ENCODE measurements around the gene DEAF1. TPM values are rescaled to one million over a fixed set of nuclear protein-coding genes. Genes with fewer than 3 reads are reported as not detected.

DEAF1 gene
- total and polyA plus RNA-seq, 9 of the 15 experiments (the other 6 are each of a cell fraction or from before 2014, with no cell fraction given): 2.0 to 69.1 (median 26.8) TPM

- ChIA-PET POLR2A (interaction anchor here (0.7 to 0.9 kb wide), 2 partner anchors 9 to 11 kb away, joined by 3 to 4 read pairs; no protein-coding TSS in a partner anchor), CTCF (ENCODE audit: low intra/inter-chr PET ratio) (no interaction called here)
- H3K9ac ChIP-seq (ENCODE audit: insufficient read depth in 1 of 2, low read depth in 2 of 2, low read length in 2 of 2): no peak overlapping the region
- no peaks in the 10 kb centered on the region for H3K9me1 ChIP-seq (ENCODE audit: control insufficient read depth, insufficient read depth, low read length)
- H3K27ac ChIP-seq (ENCODE audit: extremely low read depth, low read depth, low read length): no peak overlapping the region
- no peaks in the 10 kb centered on the region for H3K79me2 ChIP-seq (ENCODE audit: control insufficient read depth, insufficient read depth, low read length)
- H3K4me1 ChIP-seq (replicated peaks in 1 of 2; ENCODE audit: control insufficient read depth in 2 of 2, insufficient read depth in 2 of 2, low read length in 2 of 2): peaks cover 0 to 34% of the 10 kb centered on the region in 2 experiments; a peak in 2 of 5 replicates
- intact Hi-C loops (cut with micrococcal nuclease) (no loop called here), in situ Hi-C loops (cut with MboI) (no loop called here)
- TF ChIP-seq CEBPB (tag; IDR thresholded peaks at IDR 0.05) (no peak), POLR2AphosphoS5 (IDR thresholded peaks at IDR 0.05; ENCODE audit: control insufficient read depth, insufficient read depth, low read depth, low read length) (peak; percentile 14; the same call in 1 of the 2 replicates), POLR2A (conservative IDR thresholded peaks at IDR 0.05) (peak; percentile 54; the same call in 1 of the 2 replicates)
- ATAC-seq (no peak), DNase-seq (ENCODE audit: extremely low read depth in 1 of 4, low spot score in 3 of 4) (no peak), FAIRE-seq (no peak)
- WGBS (ENCODE audit: insufficient coverage, low coverage, missing lambda C conversion rate): 89% methylated on average over 9 of the region's 9 CpGs
- H3K4me3 ChIP-seq: no peak overlapping the region
- no peak overlapping the region for H2AFZ ChIP-seq (ENCODE audit: low read depth, low read length)
- no TSS peak for BruUV-seq (replicated peaks)
- no peak overlapping the region for H3K4me2 ChIP-seq (ENCODE audit: insufficient read depth, low read length)
- peaks cover 2% of the 10 kb centered on the region; the same call in 1 of the 2 replicates for H3K9me3 ChIP-seq (replicated peaks; ENCODE audit: control insufficient read depth, insufficient read depth, low read depth, low read length)
- H3K27me3 ChIP-seq (ENCODE audit: control insufficient read depth in 2 of 2, insufficient read depth in 2 of 2, low read length in 2 of 2): no peaks in the 10 kb centered on the region
- peaks cover 58% of the 10 kb centered on the region; the same call in 2 of the 3 replicates for H3K36me3 ChIP-seq (ENCODE audit: control insufficient read depth, insufficient read depth, low read length)
- no peaks in the 10 kb centered on the region for H4K20me1 ChIP-seq (replicated peaks; ENCODE audit: control insufficient read depth, insufficient read depth, low read length)
Observed at GRCh38 chr11:643366-643765, 51.7 kb downstream of the DEAF1 start.

- H4K20me1 ChIP-seq (replicated peaks; ENCODE audit: control insufficient read depth, insufficient read depth, low read length): no peaks in the 10 kb centered on the region
- no peak for TF ChIP-seq ZNF449 (CRISPR knock-in tag; IDR thresholded peaks at IDR 0.05)
- TF ChIP-seq XRCC3 (IDR thresholded peaks at IDR 0.05): no peak
- no peak for TF ChIP-seq POLR2A (conservative IDR thresholded peaks at IDR 0.05)
- TF ChIP-seq TBL1XR1 (IDR thresholded peaks at IDR 0.05; ENCODE audit: low read length in 2 of 2): no peak
- TF ChIP-seq, protein P1, sequence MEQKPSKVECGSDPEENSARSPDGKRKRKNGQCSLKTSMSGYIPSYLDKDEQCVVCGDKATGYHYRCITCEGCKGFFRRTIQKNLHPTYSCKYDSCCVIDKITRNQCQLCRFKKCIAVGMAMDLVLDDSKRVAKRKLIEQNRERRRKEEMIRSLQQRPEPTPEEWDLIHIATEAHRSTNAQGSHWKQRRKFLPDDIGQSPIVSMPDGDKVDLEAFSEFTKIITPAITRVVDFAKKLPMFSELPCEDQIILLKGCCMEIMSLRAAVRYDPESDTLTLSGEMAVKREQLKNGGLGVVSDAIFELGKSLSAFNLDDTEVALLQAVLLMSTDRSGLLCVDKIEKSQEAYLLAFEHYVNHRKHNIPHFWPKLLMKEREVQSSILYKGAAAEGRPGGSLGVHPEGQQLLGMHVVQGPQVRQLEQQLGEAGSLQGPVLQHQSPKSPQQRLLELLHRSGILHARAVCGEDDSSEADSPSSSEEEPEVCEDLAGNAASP (IDR thresholded peaks at IDR 0.05): no peak
- TF ChIP-seq ZNF324 (CRISPR knock-in tag; IDR thresholded peaks at IDR 0.05): no peak
- TF ChIP-seq PRMT5 (CRISPR knock-in tag; IDR thresholded peaks at IDR 0.05): no peak
- H3K9ac ChIP-seq (ENCODE audit: insufficient read depth in 1 of 2, low read depth in 2 of 2, low read length in 2 of 2): peak overlapping the region in 1 of 2 experiments; percentile 10; a peak in 1 of 4 replicates
- H3K27me3 ChIP-seq (ENCODE audit: control insufficient read depth in 2 of 2, insufficient read depth in 2 of 2, low read length in 2 of 2): no peaks in the 10 kb centered on the region
- no peaks in the 10 kb centered on the region for H3K79me2 ChIP-seq (ENCODE audit: control insufficient read depth, insufficient read depth, low read length)
- no peaks in the 10 kb centered on the region for H3K9me1 ChIP-seq (ENCODE audit: control insufficient read depth, insufficient read depth, low read length)
- H3K36me3 ChIP-seq (ENCODE audit: control insufficient read depth, insufficient read depth, low read length): peaks cover 62% of the 10 kb centered on the region; the same call in 2 of the 3 replicates
- POLR2A ChIA-PET: interaction anchor here (0.9 to 1.1 kb wide), 2 partner anchors 13 to 178 kb away, joined by 5 to 6 read pairs; no protein-coding TSS in a partner anchor
- H2AFZ ChIP-seq (ENCODE audit: low read depth, low read length): no peak overlapping the region
- BruUV-seq (replicated peaks): no TSS peak
- in situ Hi-C loops (cut with MboI) (no loop called here), intact Hi-C loops (cut with micrococcal nuclease) (no loop called here)
- DNase-seq (ENCODE audit: extremely low read depth in 1 of 4, low spot score in 3 of 4) (no peak), ATAC-seq (no peak), FAIRE-seq (no peak)
- H3K4me1 ChIP-seq (replicated peaks in 1 of 2; ENCODE audit: control insufficient read depth in 2 of 2, insufficient read depth in 2 of 2, low read length in 2 of 2): peaks cover 0 to 42% of the 10 kb centered on the region in 2 experiments; a peak in 2 of 5 replicates
- H3K4me2 ChIP-seq (ENCODE audit: insufficient read depth, low read length): no peak overlapping the region
- whole genome bisulfite sequencing (ENCODE audit: insufficient coverage, low coverage, missing lambda C conversion rate): 97% methylated on average over 14 of the region's 19 CpGs
- CTCF ChIA-PET (ENCODE audit: low intra/inter-chr PET ratio): no interaction called here
- H3K27ac ChIP-seq (ENCODE audit: extremely low read depth, low read depth, low read length): no peak overlapping the region; the same call in 2 of the 3 replicates
- peaks cover 2% of the 10 kb centered on the region; the same call in 1 of the 2 replicates for H3K9me3 ChIP-seq (replicated peaks; ENCODE audit: control insufficient read depth, insufficient read depth, low read depth, low read length)
- no peak overlapping the region for H3K4me3 ChIP-seq
Observed at GRCh38 chr11:641806-642370, 53.1 kb downstream of the DEAF1 start.
